Measurements from ENCODE around the gene NECTIN4. TPM values are rescaled to one million over a fixed set of nuclear protein-coding genes. Genes with fewer than 3 reads are reported as not detected.
"Not testable (repeated sequence)": the region's sequence is repeated elsewhere in the genome, so short reads cannot be mapped to it uniquely, and the experiment has no call there.

Gene NECTIN4
- polyA plus RNA-seq (ENCODE audit: insufficient read length in 12 of 12): 10 to 100 TPM in 2 of 12 donors, 1 to 10 TPM in 1, under 1 TPM in 5, not detected in 4; 0.04 to 28.3 (median 0.19) TPM
- long read RNA-seq, donor 1, partial matches to known transcripts: 6 of 6 reads
- long read RNA-seq, donor 1, other reads (novel, unspliced or antisense): 0 of 6 reads
- long read RNA-seq, donor 2: 0 reads
- long read RNA-seq, donor 3: 0 reads
- long read RNA-seq, donor 4: 0 reads
- long read RNA-seq, donor 5: 0 reads
- long read RNA-seq, donor 6: 0 reads
- long read RNA-seq, donor 7, partial matches to known transcripts: 0 of 1 reads
- long read RNA-seq, donor 7, other reads (novel, unspliced or antisense): 0 of 1 reads
- long read RNA-seq, donor 8: 0 reads
- long read RNA-seq, donor 9: 0 reads
- long read RNA-seq, donor 10: 0 reads
- long read RNA-seq, donor 11: 0 reads

DNA sequence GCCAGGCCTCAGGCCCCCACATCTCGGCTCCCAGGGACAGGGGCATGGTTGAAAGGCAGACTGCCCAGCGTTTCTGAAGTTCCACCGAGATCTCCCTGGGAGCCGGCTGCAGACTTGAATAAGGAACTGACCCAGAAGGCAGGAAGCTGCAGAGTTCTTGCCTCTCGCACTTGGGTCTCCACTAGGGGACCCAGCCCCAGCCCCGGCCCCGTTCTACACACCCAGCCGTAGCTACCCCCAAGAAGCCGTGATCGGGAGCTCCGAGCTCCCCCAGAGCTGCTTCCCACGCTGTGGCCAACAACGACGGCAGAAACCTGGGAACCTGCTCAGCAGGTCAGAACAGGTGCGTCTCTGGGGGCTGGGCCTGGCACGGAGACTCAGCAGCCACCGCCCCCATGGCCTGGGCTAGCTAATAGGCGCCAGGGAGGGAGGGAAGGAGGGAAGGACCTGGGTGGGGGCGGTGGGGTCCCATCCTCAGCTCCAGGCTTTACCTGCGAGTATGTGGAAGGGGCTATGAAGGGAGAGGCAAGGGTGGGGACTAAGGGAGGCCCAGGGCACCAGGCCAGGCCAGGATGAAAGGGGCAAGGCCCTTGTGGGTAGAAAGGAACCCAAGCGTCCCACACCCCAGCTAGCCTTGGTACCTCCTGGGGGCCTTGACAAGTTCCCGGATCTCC is at the start of gene NECTIN4:
TSS of gene NECTIN4 (minus strand) at position 308 of the 674 bp plus-strand sequence. CDS start at position 46, 262 bp downstream.
- DNase-seq: no peak

DNA sequence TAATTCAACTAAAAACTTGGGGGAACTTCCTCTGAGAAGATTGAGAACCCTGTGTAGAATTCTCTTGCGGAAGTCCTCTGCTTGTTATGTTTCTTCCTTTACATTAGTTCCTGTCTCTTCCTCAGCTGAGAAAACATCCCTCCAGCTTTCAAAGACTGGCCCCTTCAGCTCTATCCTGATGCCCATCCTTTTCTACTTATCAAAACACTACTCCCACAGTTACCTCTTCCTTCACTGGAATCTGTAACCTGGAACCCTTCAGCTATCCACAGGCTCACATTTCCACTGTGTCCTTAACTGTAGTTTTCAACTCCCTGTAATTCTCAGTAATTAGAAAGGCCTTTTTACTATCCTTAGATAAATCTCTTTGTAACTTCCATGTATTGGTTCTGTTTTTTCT is 49.1 kb upstream of the NECTIN4 start:
- no peak for DNase-seq

DNA sequence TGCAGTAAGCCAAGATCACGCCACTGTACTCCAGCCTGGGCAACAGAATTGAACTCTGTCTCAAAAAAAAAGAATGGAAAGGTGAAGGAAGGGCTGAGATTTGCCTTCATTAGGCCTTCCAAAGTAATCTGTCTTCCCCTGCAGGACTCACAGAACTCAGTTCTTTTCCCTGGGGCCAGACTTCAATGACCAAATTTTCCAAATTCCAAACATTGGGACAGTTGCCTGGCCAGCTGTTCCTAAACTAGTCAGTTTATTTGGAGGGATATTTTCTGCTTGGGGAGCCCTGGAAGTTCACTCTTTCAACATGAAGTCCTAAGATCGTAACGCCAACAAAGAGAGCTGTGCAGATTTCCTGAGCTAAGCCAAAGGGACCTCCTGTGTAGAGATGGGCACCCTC is 48.5 kb upstream of the NECTIN4 start:
- no peak for DNase-seq

DNA sequence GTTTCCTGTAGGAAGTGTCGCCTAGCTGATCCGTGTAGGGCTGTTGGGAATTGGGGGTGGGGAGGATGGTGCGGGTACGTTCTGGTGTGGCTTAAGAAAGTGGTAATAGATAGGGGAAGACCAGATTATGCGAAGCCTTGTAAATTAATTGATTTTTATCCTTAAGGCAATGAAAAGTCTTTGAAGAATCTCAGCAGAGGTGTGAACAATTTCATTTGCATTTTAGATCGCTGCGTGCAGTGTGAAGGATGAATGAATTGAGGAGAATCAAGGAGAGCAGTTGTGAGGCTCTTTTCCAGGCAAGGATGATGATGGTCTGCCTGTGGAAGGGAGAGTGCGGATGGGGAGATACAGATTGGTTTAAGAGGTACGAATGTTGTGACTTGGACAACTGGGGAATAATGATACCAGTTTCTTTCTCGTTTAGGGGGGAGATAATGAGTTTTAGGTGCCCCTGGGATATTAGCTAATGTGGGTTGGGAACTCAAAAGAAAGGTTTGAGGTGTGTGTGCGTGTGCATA is 43.9 kb upstream of the NECTIN4 start:
- DNase-seq: no peak

DNA sequence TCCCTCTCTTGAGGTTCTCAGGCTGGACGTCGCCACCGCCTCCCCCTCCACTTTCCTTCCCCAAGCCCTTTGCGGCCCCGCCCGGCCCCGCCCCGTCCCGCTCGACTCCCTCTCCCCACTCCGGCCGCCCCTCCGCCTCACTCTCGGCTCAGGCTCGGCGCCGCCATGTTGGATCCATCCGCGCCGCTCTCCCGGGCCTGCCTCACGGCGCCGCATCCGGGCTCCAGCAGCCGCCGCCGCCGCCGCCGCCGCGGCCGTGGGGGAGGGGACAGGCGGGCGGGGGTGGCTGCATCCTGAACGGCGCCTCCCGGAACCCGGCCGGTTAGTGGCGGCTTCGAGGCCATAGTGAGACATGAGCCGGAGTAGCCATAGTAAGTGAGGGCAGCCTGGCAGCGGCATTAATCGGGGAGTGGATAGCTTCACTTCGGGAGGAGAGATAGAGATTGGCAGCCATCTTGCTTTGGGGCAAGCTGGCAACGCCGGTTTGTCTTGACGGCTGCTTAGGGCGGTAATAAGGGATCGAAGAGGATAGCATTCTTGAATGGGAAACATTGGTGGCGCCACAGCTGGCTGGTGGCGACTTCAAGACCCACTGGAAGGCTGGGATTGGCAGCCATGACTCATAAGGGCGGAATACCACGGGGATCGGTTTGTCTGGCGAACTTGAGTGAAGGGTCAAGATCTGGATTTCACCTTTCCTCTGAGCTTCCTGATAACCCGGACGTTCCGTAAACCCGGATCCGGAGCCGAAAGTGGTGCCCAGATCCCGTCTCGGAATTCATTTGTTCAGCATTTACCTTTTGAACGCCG is 43.3 kb upstream of the NECTIN4 start, which contains the start of gene DEDD:
TSS of gene DEDD (minus strand) at position 258 of the 810 bp plus-strand sequence. CDS start 8,205 bp downstream, outside the sequence.
- DNase-seq: peak; percentile 94

DNA sequence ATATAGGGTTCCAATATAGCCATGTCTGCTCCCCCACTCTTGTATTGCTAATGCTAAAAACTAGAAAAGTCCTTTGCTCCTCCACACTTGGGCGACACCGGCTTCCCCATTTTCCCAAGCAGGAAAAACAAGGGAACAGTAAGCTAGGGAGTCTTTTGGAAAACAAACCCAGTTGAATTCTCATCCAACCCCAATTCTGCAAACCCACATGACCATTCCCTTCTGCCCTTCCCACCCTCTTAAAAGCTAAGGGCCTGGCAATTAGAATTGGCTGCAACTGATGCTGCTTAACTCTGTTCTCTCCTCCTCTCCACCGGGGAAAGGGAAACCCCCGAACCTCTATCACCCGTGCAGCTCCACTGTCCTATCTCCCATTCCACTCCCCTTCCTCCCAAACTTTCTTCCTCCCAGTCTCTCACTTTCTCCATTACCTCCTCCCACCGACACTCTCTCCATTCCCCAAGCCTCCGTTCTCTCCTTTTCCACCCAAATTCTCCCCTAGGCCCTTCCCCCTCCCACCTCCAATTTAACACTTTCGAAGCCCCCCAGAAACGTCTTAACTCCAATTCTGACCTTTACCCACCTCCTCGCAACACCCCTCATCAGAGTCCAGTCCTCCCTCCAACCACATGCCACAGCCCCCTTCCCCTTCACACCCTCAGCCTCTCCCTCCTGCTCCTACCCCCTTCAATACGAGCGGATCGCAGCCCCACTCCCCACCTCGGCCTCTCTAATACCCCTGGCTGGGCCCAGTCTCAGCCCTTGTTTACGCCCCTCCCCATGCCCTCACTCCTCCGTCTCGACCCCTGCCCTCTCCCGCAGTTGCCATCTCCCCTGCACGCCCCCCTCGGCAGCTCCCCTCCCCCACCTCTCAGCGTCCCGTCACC is 42.4 kb upstream of the NECTIN4 start:
- DNase-seq: peak; percentile 55

DNA sequence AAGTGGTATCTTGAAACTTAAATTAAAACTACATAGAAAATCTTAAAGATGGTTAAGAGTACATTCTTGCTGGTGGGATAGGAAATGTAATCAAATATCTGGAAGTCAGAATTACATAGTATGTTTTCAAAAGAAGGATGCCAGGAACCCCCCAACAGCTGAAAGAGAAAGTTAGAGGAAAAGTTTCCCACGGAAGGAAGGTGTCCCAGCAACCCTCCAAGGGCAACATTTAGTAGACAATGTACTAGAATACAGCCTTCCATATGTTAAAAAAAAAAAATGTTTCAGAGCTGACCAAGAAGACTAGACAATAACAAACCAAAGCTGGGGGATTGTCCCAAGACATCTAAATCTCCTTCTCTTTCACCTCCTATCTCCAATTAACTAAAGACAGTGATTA is 40.9 kb upstream of the NECTIN4 start:
- DNase-seq: no peak

DNA sequence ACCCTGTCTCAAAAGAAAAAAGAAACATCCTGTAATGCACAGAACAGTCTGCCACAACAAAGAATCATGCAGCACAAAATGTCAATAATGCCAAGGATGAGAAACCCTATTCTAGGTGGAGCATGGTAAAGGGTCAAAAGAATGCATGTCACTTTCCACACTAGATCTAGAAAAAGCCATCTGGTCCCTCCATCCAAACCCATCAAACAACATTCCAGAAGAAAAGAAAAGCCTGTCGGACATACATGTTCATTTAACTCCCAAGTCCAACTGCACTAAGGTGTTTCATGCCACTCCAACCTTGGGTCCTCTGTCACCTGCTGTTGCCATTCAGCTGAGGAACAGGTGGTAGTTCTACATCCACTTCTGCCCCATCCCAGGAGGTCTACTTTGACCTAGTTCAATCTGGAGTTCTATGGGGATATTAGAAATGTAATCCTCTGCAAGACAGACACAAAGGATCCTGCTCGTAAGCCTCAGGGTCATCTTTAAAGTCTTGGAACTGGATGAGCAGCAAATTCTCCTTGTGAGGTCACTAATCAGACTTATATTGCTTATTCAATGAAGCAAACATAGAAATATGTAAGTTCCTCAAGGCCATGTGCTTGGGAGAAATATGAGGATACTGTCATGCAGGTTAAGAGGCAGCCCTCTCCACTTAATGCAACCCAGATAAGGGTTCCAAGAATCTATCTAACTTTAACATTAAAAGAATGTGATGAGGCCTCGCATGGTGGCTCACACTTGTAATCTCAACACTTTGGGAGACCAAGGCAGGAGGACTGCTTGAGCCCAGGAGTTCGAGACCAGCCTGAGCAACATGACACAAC is 39.4 kb upstream of the NECTIN4 start:
- DNase-seq: no peak

DNA sequence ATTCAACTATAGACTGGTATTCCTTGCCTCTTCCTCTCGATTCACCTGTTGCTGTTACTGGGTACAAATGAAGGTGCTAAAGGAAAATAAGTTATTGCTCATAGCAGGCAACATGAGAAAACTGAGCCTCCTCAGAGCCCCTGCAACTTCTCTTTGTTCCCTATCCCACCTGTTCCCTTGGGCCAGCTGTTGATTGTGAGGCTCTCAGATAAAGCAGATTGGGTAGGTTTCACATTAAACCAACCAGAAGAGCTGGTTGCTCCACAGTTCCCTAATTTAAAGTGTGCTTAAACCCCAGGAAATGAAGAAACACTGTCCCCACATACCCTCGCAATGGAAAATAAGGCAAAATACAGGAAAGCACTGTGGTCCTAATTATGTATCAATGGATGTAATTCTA is 38.3 kb upstream of the NECTIN4 start:
- no peak for DNase-seq

DNA sequence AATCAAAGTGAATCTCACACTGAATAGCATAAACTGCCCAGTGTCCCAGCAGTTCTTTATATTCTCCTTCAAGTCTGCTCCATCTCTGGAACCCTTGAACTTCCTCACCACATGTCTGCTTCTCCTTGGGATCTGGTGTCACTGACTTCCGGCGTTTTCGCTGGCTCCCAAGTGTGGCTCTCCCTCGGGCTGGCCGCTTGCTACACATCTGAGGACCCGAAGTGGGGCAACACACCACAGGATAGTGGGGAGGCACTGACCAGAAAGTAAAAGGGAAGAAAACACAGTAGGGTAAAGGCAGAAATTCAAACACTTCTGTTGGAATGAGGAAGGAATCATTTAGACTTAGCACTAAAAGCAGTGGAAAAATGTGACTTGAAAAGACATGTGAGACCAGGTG is 33.6 kb upstream of the NECTIN4 start:
- DNase-seq: no peak

DNA sequence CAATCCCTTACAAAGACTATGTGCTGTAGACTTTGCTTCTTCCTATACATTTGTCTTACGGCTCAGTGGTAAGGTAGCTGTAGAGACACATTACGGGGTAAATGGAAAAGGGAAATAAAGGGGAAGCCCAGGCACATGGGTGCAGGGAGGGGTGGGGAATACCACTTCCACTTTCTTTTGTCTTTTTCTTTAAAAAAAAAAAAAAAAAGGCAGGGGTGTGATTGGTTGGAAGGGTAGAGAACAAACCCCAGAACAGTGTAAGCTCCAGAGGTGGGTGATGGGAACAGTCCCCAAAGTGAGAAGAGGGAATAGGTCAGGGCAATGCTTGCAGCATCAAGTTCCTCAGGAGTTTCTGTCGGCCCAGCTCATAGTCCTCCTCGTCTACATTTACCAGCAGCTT is 32.5 kb upstream of the NECTIN4 start:
- no peak for DNase-seq

DNA sequence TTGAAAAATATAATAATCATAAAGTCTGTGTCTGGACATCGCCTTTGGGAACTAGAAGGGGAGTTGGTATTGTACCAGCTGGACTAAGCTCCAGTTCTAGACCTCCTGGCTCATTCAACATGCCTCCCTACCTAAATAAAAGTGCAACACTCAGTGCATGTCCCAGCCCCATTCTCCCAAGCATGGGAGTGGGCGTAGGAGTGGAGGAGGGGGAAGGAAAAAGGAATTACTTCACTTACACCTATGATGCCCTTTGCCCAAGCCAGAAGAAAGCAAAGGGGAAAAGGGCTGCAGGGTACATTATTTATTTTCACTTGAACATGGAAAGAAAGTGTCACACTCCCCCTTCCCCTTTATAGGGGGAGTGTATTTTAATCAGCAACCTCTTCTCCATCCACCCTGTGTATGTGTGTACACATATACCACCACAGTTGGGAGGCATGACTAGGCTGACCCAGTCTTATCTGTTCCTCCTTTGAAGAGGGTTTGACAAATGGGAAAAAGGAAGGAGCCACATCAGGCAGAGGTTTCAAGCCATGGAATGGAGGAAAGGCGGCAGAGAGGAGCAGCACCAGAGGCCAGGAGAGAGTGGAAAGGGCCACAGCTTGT is 31.8 kb upstream of the NECTIN4 start:
- no peak for DNase-seq

DNA sequence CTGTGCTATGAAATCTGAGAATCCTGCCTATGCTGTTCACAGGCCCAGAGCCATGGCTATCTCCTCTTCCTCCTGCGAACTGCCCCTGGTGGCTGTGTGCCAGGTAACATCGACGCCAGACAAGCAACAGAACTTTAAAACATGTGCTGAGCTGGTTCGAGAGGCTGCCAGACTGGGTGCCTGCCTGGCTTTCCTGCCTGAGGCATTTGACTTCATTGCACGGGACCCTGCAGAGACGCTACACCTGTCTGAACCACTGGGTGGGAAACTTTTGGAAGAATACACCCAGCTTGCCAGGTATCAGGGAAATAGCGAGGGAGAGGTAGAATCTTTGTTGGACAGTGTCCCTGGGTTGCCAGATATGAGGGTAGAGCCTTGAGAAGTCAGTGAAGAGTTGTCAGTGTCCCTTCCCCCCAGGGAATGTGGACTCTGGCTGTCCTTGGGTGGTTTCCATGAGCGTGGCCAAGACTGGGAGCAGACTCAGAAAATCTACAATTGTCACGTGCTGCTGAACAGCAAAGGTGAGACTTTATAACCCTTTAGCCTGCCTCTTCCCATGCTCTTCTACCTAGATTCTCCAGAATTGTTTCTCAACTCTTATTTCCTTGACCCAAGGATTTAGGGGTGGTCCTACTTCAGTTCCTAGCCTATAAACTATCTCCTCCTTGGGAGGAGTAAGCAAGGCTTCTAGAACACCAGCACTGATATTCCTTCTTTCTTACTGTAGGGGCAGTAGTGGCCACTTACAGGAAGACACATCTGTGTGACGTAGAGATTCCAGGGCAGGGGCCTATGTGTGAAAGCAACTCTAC is 29.9 kb upstream of the NECTIN4 start:
- DNase-seq: peak; percentile 53

DNA sequence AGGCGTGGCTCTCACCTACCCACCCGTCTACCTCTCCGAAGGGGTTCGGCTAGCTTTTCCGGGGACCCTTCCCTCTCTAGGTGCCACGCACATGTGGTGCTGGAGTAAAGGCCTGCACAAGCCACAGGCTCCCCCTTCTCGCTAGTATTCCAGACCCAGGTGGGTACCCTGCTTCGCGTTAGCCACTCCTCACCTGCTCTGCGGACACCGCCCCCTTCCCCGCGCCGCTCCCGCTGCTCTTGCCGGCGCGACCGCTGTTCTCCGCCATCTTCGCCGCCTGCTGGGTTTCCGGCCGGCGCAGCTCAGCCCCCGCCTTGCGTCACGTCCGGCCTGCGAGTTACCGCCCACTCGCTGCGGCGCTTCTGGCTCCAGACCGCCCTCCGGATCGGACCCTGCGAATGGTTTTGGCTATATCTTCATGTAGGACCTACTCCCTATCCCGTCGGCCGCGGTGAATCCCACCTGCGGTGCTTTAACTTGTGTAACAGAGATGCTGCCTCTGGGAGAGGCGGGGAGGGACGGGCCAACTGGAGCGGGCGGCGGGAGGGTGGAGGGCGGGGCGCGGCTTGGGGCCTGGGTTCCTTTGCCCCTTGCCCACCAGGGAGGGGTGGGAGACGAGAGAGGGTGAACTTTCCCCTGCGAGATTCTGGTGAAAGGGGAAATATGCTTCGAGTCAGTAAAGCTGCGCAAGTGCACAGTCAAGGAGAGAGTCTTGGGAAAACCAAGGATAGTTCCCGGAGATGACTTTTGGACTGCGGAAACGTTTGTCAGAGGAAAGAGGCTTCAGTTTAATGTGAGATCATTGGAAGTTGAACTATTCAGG is 28.6 kb upstream of the NECTIN4 start, which contains the start of the genes NIT1 and PFDN2:
TSS of gene NIT1 (plus strand) at position 347 of the 823 bp plus-strand sequence. CDS start at position 419, 72 bp downstream.
TSS of gene PFDN2 (minus strand) at position 279 of the 823 bp plus-strand sequence. CDS start at position 268, 11 bp downstream.
- peak; percentile 91 for DNase-seq

DNA sequence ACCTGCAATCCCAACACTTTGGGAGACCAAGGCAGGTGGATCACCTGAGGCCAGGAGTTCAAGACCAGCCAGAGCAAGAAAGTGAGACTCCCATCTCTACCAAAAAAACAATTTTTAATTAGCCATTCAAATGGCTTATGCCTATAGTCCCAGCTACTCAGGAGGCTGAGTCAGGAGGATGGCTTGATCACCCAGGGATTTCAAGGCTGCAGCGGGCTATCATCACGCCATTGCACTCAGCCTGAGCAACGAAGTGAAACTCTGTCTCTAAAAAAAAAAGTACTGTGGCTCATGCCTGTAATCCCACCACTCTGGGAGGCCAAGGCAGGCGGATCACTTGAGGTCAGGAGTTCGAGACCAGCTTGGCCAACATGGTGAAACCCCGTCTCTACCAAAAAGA is 26.6 kb upstream of the NECTIN4 start:
- DNase-seq: not testable (repeated sequence)

DNA sequence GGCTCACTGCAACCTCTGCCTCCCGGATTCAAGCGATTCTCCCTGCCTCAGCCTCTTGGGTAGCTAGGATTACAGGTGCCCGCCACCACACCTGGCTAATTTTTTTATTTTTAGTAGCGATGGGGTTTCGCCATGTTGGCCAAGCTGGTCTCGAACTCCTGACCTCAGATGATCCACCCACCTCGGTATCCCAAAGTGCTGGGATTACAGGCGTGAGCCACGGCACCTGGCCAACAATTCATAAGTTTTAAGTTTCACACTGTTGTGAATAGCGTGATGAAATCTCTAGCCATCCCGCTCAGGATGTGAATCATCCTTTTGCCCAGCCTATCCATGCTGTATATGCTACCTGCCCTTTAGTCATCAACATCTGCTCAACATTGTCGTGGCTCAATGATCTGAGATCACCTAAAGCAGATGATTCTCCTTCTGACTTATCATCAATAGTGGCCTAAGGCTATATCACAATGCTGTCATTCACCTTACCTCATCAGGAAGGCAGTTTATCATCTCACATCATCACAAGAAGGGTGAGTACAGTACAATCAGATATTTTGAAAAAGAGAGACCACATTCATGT is 25.9 kb upstream of the NECTIN4 start:
- DNase-seq: no peak

DNA sequence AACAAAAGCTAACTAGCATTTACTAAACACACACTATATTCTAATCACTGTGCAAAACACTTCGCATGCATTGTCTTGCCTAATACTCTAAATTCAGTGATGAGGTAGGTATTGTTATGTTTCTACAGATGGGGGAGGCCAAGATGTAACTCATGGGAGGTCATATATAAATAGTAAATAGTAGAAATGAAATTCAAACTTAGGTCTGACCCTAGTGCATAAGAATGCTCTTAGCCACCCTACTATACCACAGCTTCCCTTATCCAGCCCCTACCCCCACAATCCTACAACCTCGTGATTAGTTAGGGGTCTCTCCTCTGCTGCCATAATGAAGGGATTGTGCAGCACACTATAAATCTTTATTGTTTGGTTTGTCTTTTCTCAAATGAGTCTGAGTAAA is 25.2 kb upstream of the NECTIN4 start:
- DNase-seq: no peak

Data from muscle of arm (tissue), 14 donors.